GM21737 (cell line): ENCODE measurements around the gene BCAS3.
"Not testable (repeated sequence)": the region's sequence is repeated elsewhere in the genome, so short reads cannot be mapped to it uniquely, and the experiment has no call there.

Experiments
- ATAC-seq: cut with Tn5 transposase; IDR thresholded peaks from one replicate; pipeline ENCODE4 v1.9.1; 2021; ENCODE audit warnings: mild to moderate bottlenecking, moderate library complexity; ENCODE audit not compliant: unreplicated experiment

Gene BCAS3

DNA sequence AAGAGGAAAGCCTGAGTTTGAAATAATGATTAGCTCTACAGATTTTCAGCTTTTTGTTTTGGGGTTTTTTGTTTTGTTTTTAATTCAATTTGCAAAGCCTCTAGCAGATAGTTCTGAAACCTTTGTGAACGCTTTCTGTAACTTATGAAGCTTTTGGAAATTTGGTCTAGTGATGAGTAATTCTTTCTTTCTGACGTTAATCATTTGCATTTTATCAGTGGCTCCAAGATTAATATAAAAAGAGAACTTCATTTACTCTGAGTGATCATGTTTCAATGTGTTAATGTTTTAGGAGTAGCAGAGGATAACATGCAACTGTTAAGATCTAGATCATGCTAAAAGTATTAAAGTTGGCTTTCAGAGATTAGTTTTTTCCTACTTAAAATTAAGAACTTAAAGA lies 561.7 kb downstream of the BCAS3 start:
- no peak for ATAC-seq

DNA sequence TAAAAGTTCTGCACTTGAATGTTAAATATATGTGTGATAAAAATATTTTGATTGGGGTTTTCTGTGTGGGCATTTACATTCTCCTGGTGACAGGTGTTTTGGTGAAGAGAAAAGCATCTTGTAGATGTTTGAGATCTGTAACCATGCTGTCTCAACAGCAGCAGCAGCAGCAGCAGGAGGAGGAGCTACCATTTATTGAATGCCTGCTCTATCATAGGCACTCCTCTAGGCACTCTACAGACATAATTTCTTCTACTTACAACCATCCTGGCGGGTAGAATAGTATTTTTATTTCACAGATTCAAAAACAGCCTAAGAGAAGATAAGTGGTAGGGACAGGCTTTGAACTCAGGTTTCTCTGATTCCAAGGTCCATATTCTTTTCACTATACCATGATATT lies 562.3 kb downstream of the BCAS3 start:
- ATAC-seq: no peak

DNA sequence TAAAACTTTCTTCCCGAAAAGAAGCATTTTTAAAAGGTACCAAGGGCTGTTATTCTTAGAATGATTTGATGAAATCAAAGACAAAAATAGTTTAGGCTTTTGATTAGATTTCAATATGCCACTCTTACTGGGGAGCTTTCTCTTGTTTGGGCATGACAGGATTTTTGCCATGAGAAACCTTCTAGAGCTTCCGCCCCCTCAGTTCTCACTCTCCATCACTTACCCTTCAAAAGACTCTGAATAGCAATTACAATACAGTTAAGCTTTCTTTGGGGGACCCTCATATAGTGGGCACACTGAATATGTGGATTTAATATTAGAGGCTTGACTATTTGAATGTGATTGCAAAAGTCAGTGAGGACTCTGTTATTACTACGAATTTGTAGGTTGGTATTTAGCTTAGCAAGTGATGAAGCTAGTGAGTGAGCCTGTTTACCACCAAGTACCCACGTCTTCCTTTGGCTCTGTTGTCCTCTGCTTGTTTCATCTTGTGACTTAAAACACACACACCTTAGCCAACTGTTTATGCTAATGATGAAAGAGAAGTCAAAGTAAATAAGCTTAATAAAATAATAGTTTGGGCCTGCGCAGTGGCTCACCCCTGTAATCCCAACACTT lies 563.3 kb downstream of the BCAS3 start:
- ATAC-seq: no peak

DNA sequence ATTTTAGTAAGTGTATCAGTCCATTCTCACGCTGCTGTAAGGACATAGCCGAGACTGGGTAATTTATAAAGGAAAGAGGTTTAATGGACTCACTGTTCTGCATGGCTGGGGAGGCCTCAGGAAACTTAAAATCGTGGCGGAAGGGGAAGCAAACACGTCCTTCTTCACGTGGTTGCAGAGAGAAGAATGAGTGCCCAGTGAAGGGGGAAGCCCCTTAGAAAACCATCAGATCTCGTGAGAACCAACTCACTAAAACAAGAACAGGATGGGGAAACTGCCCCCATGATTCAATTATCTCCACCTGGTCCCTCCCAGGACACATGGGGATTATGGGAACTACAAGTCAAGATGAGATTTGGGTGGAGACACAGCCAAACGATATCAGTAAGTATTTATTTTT lies 567.3 kb downstream of the BCAS3 start:
- ATAC-seq: not testable (repeated sequence)

DNA sequence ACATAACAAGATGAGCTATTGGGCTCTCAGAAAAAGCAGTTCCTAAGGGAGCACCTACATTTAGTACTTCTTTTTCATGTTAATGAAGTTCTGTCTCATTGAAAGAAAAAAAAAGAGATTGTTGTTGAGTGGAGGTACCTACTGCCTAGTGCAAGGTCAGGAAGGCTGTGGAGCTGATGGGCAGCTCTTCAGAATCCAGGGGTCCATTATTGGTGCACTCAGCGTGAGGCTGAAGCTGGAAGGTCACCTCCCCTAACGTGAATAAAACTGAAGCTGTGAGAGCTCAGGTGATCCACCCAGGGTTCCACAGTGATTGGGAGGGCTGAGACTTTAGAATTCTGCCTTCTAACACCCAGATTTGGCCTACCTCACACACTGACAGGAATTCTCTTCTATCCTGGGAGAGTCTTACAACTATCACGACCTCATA lies 568.1 kb downstream of the BCAS3 start:
- ATAC-seq: no peak

DNA sequence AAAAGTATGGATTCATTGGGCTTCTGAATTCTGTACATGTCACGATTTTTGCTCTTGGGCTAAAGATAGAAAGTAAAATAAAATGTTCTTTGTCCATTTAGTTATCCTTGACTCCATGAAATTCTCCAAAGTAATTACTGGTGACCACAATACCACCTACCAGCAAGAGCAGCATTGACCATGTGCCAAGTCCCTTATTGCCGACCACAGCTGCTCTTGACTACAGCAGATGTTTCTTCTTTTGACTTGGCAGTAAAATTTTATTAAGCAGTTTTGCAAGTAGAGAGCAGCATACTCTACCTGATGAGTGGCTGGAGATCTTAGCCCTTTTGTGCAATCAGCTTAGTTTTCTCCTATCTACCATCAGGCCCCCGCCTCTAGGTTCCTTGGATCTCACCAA lies 569.8 kb downstream of the BCAS3 start:
- ATAC-seq: no peak

DNA sequence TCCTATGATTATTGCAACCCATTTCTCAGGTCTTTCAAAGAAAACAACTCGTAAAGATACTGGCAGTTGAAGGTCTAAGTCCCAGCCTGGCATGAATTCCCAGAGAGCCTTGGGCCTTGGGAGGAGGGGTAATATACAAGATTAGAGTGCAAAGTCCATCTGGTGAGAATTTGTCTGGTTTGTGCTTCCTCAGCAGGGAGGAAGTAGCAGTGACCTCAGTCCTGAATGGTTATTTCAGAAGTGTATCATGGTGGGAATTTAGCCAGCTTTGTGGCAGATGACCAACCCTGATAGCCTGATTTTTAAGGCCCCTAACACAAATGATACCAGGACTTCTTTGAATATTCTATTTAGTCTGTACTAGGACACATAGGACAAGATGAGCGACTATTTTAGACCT lies 570.7 kb downstream of the BCAS3 start:
- no peak for ATAC-seq

DNA sequence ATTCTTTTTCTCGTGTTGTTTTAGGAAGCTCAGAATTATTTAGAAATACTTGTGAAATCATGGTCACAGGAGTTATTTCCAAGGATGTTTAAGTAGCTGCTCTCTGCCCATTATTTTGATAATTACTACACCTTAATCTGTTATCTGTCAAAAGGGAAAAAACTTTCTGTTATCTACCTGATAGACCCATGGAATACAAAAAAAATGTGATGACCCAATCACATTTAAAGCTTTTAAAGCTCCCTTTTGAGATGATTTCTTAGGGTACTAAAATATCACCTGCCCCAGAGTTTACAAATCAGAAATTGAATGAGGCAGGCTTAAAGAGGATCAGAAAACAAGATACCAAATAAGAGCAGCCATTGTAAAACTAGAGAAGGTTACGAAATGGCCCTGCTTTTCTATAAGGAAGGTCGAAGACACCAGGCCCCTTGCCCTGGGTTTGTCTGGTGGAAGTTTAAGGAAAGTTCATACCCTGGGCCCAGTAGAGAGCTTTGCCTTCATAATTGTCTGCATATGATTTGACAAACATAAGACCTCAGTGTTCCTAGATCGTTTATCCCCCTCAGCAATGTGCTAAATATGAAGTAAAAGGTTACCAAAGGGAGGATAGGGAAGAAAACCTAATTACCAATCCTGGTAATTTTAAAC lies 572.1 kb downstream of the BCAS3 start:
- ATAC-seq: no peak

DNA sequence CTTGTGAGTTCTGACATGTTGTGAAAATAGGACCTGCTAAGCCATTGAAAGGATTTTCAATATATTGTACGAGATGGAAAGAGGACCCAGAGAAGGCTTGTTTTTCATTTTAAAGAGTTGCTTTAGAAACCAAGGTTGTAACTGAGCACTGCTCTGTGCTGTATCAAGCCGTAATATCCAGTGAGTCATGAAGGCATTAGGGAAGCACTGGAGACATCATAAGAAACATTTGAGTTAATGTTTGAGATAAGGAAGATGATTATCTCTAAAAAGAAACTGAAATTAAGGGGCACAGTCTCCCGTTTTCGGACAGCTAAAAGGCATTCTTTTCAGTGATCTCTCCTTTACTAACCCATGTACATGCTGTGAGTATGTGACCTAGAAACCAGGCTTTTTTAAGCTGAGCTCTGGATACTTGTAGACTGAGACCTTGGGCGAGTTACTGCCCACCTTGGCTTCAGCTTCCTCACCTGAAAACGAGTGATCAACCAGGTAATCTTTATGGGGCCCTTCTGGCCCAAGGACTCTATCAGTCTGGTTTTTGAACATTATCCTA lies 572.8 kb downstream of the BCAS3 start:
- ATAC-seq: no peak

DNA sequence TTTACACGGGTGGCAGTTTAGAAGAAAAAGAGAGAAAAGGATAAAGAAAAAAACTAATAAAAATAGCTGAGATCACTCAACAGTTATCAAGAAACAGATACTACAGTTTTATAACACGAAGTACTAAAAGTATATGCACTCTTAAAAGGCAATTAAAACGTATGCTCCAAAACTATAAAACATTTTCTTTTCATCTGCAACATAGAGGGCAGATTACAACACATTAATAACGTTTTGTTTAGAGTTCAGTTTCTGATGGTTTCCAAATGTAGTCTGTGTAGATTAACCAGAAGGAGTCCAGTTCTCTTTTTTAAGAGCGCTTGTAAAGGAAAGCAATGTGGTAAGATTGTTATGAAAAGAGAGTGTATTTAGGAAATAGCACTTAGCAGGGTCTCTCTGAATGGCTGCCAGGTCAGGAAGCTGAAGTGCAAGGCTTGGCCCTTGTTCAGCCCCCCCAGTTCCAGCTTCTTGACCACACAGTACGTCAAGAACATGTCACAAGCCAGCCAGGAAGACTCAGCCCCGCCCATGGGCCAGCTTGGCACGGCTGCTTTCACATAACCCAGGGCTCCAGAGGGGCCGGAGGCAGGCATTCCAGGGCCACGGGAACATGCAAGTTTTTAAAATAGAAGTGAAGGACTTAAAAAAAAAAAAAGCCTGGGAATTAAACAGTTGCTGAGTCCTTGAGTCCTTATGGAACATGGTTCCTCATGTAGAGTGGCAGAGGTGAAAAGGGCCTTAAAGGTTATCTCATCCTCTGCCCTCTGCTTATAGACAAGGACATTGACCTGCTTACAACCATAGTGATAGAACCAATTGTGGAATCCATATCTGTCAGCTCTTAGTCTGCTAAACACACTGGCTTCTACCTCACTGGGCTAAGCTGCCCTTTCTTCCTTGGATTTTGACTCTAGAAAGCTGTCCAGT lies 574.6 kb downstream of the BCAS3 start:
- no peak for ATAC-seq

DNA sequence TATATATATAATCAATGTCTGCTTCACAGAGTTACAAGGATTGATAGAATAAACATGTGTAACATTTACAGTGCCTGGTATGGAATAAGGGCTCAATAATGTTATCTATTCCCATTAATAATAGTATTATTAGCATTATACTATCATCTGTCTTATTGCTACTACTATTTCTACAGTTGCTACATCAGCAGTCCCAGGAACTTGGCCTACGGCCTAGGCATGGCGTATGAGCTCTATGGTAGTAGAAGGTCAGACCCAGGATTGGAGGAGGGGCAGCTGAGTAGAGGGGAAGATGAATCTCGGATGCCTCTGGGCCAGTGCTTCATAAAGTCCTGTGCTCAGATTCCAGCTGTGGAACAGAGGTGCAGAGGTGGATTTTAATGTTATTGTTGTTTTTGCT lies 575.7 kb downstream of the BCAS3 start:
- ATAC-seq: no peak

DNA sequence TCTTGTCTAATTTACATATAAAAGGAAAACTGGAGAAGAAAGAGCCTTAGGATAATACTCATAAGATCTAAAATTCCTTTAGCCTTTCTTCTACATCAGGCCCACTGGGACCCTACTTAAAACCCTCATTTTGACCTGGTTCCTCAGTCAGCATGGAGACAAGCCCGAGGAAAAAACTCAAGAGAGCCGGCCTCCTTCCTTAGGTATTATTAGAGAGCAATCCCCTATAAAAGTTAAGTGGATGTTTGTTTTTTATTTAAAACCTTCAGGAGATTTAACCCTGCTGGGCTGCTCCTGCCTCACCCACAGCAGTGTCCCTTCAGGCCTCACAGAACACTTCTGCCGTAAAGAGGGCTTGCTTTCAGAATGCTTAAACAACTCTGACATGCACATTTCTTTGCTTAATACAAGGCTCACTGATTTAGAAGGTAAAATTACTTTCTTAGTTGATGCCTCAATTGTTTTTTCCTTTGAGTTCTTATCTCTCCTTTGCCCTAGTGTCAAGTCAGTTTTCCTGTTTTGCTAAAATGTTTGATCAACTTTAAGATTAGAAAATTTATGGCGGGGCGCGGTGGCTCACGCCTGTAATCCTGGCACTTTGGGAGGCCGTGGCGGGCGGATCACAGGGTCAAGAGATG lies 576.4 kb downstream of the BCAS3 start:
- ATAC-seq: no peak

DNA sequence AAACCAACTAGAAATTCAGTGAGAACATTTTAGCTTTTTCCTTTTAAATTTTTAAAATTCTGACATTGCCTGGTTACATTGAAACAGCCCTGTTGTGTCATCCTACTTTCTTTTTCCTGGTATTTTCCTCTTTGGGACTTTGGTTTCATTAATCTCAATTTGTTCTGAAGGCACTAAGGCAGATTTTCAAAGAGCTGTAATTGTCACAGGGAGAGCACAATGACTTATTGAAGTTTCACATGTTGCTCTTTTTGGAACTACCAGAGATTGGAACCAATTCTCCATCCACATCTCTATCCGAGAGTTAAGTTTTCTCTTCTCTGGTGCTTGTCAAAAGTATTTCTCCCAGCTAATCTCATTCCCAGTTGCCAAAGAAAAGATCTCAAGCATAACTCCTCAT lies 577.3 kb downstream of the BCAS3 start:
- ATAC-seq: no peak

DNA sequence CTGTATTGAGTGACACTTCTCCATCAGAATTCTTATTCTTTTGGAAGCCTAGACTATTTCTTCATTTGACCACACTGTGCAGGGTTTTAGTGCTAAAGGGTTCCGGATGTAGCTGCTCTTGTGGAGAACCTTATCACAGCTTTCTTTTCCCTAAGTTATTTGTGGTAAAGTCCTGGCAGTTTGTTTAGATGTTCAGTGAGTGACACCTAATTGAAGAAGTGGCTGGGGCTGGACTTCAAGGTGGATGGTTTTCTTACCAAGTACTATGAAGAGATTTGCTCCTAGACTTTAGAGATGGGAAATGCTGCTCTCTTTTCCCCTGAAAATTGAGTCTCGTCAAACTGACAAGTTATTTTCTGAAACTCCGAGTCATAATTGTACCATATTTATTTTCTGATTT lies 578.0 kb downstream of the BCAS3 start:
- no peak for ATAC-seq

DNA sequence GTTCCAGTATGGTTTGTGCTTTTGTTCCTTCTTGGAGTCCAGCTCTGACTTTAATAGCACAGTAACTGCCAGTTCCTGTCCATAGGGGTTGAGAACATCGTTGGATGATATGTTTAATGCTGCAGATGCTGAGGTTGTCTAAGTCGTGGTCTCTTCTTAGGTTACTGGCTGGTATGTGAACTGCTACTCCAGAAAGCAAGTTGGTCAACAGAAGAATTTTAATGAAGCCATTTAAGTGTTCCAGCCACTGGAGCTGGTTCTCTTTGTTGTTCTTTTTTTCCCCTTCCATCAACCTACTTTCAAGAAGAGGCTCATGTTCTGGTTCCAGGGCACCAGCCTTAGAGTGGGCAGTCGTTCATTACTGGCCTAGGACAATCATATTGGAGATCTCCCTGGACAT lies 581.7 kb downstream of the BCAS3 start:
- ATAC-seq: no peak

DNA sequence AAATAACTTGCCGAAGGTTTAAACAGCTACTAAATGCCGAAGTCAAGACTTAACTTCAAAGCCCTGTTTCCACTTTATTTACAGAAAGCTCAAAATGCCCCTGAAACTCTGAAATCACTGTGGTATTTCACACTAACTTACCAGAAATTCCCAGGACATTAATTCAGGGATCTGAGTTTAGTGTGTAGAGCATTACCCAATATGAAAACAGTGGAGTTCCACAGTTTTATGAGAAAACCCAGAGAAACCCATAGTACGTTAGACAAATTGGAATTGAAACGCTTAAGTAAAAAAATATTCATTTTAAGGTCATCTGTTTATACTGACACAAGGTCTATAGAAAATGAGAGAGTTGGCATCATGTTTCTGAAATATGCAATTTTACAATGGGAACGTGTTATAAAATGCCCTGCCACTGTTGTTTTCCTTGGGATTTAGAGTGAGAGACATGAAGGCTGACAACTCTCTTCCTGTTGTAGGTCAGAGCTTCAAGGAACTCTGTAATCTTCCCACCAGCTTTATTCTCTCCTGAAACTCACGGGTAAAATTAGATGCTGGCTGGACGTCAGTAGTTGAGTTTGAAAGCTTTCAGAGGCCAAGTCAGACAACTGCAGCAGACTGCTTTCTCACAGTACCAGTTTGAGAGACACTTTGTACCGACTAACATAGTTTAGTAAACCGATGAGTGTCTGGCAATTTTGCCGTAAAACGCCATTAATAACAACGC lies 582.6 kb downstream of the BCAS3 start:
- no peak for ATAC-seq

DNA sequence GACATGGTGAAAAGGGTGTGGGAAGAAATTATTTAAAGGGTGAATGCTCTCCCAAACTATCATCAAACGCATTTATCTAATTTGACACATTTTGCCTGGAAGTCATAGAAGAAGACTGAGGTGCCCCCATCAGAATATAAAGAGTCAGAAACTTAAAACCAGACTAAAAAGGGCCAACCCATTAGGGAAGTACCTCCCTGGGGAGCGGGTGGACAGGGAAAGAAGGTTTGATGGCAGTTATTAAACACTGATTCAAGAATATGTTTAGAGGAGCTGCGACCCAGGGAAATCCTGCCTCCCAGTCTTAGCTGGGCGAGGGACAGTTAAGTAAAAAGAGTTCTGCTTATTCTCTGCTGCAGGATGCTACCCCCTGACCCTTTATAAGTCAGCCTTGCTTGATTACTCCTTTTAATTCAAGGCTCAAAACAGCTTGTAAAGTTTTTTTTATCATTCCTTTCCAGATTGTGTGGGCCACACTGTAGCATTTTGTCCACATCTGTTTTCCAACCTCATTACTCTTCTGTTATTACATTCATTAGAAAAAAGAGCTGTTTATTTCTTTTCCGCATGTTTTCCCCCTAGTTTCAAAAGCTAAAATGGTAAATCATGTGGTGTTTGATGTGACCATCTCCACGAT lies 583.5 kb downstream of the BCAS3 start:
- ATAC-seq: no peak

DNA sequence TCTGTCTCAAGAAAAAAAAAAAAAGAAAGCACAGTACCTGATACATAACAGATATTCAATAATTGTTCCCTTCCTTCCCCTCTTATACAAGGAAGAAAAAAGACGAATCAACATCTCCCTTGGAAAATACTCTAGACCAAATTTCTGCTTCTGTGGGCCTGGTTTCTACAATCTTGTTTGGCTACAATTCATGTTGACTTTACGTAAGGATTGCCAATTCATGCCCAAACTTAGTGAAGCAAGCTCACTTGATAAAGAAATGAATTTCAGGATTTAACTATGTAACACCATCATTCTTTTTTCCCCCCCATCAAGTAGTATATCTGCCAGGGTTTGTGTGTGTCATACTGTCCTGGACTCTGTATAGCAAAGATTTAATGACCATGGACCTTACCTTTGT lies 587.7 kb downstream of the BCAS3 start:
- no peak for ATAC-seq

DNA sequence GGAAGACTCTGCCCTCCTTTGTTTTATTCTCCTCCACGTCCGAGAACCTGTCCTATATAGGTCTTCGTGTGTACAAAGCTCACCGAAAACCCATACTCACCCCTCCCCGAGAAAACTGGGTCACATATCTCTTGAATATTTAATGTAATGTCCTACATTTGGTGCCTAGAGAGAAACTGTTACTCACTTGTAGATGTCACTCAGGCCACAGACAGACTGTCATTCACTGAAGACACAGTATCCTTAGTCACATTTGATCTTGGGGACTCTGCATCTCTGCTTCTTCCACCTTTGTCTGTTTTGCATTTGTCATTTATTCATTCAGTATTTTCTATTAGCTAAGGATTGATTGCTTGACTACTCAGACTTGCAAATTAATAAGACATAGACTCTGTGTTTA lies 590.2 kb downstream of the BCAS3 start:
- ATAC-seq: no peak

DNA sequence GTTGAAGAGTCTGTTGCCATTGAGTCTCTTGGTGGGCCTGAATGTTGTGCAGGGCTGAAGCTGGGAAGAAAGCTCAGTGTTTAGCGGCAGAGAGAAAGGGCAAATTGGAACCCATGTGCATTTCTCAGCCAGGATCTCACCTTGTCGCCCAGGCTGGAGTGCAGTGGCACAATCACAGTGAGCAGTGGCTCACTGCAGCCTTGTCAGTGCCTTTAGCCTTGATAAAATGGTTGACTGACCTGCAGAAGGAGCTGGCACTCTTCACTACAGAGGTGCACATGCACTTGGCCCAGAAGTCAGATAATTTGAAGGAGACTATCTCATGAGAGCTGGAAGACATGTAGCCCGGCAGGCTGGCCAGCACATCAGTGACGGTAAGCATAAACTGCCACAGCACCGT lies 597.7 kb downstream of the BCAS3 start:
- ATAC-seq: no peak
